ENCODE data around the gene SNED1. TPM values are rescaled to one million over a fixed set of nuclear protein-coding genes. Genes with fewer than 3 reads are reported as not detected.

Gene SNED1
- total RNA-seq, 1 donor from 2014 or later, result 2.3 TPM

DNA sequence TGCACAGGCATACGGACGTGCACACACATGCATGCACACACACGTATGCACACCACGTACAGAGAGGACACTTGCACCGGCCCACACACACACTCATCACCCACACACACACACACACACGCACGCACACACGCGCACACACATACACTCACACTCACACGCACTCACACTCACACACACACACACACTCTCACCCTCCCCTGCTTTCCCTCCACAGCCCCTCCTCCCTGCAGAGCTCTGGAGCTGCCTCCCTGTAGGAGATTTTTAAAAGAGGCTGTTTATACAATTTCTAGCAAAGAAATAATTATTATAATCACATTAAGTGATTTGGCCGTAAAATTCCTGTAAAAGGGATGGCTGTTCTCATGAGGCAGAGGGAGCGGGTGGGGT, 36.5 kb upstream of the SNED1 start:
- no peaks in the 10 kb centered on the region for H3K9me3 Mint-ChIP-seq (ENCODE audit: unreplicated experiment)
- no peaks in the 10 kb centered on the region for H3K36me3 Mint-ChIP-seq (ENCODE audit: low read depth, unreplicated experiment)
- DNase-seq (ENCODE audit: low spot score), result no peak
- H3K4me1 Mint-ChIP-seq (ENCODE audit: unreplicated experiment), result no peaks in the 10 kb centered on the region
- TF ChIP-seq, protein P1, sequence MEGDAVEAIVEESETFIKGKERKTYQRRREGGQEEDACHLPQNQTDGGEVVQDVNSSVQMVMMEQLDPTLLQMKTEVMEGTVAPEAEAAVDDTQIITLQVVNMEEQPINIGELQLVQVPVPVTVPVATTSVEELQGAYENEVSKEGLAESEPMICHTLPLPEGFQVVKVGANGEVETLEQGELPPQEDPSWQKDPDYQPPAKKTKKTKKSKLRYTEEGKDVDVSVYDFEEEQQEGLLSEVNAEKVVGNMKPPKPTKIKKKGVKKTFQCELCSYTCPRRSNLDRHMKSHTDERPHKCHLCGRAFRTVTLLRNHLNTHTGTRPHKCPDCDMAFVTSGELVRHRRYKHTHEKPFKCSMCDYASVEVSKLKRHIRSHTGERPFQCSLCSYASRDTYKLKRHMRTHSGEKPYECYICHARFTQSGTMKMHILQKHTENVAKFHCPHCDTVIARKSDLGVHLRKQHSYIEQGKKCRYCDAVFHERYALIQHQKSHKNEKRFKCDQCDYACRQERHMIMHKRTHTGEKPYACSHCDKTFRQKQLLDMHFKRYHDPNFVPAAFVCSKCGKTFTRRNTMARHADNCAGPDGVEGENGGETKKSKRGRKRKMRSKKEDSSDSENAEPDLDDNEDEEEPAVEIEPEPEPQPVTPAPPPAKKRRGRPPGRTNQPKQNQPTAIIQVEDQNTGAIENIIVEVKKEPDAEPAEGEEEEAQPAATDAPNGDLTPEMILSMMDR (IDR thresholded peaks at IDR 0.05; ENCODE audit: unreplicated experiment), result no peak
- H3K27me3 Mint-ChIP-seq (ENCODE audit: unreplicated experiment), result peaks cover 4% of the 10 kb centered on the region
- H3K27ac Mint-ChIP-seq (ENCODE audit: unreplicated experiment), result no peak overlapping the region
- H3K4me3 Mint-ChIP-seq (ENCODE audit: unreplicated experiment), result no peak overlapping the region

DNA sequence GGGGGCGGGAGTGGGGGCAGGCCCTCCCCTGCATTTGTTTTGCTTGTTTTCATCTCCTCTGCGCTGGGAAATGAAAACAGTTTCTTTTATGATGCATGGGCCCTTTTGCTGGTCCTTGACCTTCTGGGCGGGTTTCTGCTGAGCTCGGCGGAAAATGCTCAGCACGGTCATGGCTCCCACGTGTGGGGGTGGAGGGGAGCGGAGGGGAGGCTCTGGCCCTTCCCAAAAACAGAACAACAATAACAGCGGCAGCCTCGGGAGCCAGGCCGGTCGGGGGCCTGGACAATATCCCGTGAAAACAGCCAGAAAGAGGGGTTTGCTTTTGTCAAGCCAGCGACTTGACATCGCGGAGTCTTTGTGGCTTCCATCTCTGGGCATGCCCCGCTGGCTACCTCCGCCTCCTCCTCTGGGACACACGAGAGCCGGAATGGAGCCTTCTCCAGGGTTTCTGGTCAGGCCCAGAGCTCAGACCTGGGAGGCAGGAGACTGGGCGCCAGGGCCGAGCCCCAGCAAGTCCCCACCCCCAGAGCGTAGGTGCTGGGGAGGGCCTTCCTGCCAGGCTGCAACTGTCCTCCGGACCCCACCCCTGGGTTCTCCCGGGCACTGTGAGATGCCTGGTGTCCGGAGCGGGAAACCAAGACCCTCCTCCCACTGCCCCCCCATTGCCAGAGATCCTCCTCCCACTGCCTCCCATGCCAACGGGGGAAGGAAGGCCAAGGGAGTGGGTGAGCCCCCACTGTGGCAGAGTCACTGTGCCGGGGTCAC, 35.9 kb upstream of the SNED1 start:
- DNase-seq (ENCODE audit: low spot score), result no peak
- Mint-ChIP-seq H3K4me3 (ENCODE audit: unreplicated experiment) (no peak overlapping the region), H3K9me3 (ENCODE audit: unreplicated experiment) (no peaks in the 10 kb centered on the region), H3K27ac (ENCODE audit: unreplicated experiment) (no peak overlapping the region), H3K27me3 (ENCODE audit: unreplicated experiment) (peaks cover 2% of the 10 kb centered on the region), H3K36me3 (ENCODE audit: low read depth, unreplicated experiment) (no peaks in the 10 kb centered on the region), H3K4me1 (ENCODE audit: unreplicated experiment) (no peaks in the 10 kb centered on the region)
- TF ChIP-seq, protein P1 (IDR thresholded peaks at IDR 0.05; ENCODE audit: unreplicated experiment), result no peak

DNA sequence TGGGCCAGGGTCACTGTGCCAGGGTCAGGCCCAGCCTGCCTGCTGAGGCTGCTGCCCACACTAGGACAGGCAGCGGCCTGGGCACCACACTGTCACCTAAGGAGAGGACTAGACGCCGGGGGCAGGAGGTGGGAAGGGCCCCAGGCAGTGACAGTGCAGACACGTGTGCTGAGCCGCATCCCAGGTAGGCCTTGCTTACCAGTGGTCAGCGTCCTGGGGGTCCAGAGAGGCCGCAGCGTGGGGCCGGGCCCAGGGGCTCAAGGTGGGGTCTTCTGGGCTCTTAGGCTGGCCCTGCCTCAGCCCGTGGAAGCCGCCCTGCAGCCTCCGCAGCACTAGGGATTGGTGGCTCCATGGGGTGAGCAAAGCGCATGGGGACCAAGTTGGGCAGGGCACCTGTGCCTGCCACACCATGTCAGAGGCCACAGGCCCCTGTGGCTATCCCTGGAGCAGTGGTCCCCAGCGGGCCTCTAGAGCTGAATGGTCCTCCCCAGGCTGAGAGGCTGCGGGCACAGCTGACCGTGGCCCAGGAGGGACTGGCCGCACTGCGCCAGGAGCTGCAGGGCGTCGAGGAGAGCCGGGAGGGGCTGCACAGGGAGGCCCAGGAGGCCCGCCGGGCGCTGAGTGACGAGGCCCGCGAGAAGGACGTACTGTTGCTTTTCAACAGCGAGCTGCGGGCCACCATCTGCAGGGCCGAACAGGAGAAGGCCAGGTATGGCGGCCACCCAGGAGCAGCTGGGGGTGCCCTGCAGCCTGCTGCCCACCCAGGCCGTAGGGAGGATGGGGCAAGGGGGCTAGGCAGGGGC, 35.2 kb upstream of the SNED1 start:
- TF ChIP-seq, protein P1 (IDR thresholded peaks at IDR 0.05; ENCODE audit: unreplicated experiment), result no peak
- Mint-ChIP-seq H3K27ac (ENCODE audit: unreplicated experiment) (no peak overlapping the region), H3K9me3 (ENCODE audit: unreplicated experiment) (no peaks in the 10 kb centered on the region), H3K4me3 (ENCODE audit: unreplicated experiment) (no peak overlapping the region), H3K4me1 (ENCODE audit: unreplicated experiment) (no peaks in the 10 kb centered on the region), H3K27me3 (ENCODE audit: unreplicated experiment) (peaks cover 2% of the 10 kb centered on the region), H3K36me3 (ENCODE audit: low read depth, unreplicated experiment) (no peaks in the 10 kb centered on the region)
- no peak for DNase-seq (ENCODE audit: low spot score)

DNA sequence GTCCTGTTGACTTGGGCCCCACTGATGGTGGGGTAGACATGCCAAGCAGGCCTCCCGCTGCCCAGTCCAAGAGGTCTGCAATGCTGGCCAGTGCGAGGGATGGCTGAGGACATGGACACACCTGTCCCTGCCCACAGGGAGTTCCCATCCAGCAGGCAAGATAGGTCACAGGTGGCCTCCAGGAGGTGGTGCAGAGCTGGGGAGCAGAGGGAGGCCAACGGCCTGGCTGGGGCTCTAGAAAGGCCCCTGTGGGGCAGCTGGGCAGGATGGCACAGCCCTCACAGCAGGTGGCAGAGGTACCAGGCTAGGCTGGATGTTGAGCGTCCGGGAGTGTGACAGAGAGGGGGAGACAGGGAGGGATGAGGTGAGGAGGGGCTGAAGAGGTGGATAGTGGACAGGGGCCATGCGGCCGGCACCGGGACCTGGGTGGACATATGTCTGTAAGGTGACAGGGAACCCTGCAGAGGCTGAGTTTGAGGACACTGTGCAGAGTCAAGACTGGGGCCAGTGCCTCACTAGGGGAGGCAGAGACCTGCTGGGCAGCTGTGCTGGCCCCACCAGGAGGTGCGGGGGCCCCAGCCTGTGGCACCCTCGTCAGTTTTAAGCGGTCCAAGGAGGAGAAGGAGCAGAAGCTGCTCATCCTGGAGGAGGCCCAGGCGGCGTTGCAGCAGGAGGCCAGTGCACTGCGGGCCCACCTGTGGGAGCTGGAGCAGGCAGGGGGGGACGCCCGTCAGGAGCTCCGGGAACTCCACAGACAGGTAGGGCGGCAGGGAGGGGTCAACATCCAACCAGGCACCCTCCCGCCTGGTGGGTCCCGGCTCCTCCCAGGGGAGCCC, 34.3 kb upstream of the SNED1 start:
- Mint-ChIP-seq H3K36me3 (ENCODE audit: low read depth, unreplicated experiment) (no peaks in the 10 kb centered on the region), H3K4me1 (ENCODE audit: unreplicated experiment) (no peaks in the 10 kb centered on the region), H3K27me3 (ENCODE audit: unreplicated experiment) (peaks cover 2% of the 10 kb centered on the region), H3K27ac (ENCODE audit: unreplicated experiment) (no peak overlapping the region), H3K4me3 (ENCODE audit: unreplicated experiment) (no peak overlapping the region), H3K9me3 (ENCODE audit: unreplicated experiment) (no peaks in the 10 kb centered on the region)
- TF ChIP-seq, protein P1 (IDR thresholded peaks at IDR 0.05; ENCODE audit: unreplicated experiment), result no peak
- DNase-seq (ENCODE audit: low spot score), result no peak
